Measurements from ENCODE around the gene SCUBE3. TPM values are rescaled to one million over a fixed set of nuclear protein-coding genes. Genes with fewer than 3 reads are reported as not detected.

Gene SCUBE3
- polyA plus RNA-seq, 1 donor from 2014 or later, result 7.3 TPM

GRCh38 chr6:35195120-35195780 lies 18.5 kb upstream of the SCUBE3 start:
- Histone ChIP-seq H4K20me1 (ENCODE audit: insufficient read depth) (no peaks in the 10 kb centered on the region), H3K4me2 (ENCODE audit: low read length) (no peak overlapping the region), H3K9me2 (ENCODE audit: insufficient read depth, low read length) (no peaks in the 10 kb centered on the region), H3K27me3 (ENCODE audit: insufficient read depth, low read depth, low read length) (no peaks in the 10 kb centered on the region), H3F3A (ENCODE audit: insufficient read depth, low read length, poor library complexity, severe bottlenecking) (no peaks in the 10 kb centered on the region), H3K4me3 (ENCODE audit: low read length) (no peak overlapping the region), H3K9me3 (ENCODE audit: low read length) (no peaks in the 10 kb centered on the region), H3K79me2 (replicated peaks; ENCODE audit: insufficient read depth, low read length) (no peaks in the 10 kb centered on the region), H2AFZ (ENCODE audit: low read depth, low read length) (no peak overlapping the region), H3K9ac (ENCODE audit: low read length) (no peak overlapping the region), H3K27ac (ENCODE audit: low read length) (no peak overlapping the region), H3K36me3 (ENCODE audit: insufficient read depth, low read length) (no peaks in the 10 kb centered on the region)
- TF ChIP-seq, protein P1, sequence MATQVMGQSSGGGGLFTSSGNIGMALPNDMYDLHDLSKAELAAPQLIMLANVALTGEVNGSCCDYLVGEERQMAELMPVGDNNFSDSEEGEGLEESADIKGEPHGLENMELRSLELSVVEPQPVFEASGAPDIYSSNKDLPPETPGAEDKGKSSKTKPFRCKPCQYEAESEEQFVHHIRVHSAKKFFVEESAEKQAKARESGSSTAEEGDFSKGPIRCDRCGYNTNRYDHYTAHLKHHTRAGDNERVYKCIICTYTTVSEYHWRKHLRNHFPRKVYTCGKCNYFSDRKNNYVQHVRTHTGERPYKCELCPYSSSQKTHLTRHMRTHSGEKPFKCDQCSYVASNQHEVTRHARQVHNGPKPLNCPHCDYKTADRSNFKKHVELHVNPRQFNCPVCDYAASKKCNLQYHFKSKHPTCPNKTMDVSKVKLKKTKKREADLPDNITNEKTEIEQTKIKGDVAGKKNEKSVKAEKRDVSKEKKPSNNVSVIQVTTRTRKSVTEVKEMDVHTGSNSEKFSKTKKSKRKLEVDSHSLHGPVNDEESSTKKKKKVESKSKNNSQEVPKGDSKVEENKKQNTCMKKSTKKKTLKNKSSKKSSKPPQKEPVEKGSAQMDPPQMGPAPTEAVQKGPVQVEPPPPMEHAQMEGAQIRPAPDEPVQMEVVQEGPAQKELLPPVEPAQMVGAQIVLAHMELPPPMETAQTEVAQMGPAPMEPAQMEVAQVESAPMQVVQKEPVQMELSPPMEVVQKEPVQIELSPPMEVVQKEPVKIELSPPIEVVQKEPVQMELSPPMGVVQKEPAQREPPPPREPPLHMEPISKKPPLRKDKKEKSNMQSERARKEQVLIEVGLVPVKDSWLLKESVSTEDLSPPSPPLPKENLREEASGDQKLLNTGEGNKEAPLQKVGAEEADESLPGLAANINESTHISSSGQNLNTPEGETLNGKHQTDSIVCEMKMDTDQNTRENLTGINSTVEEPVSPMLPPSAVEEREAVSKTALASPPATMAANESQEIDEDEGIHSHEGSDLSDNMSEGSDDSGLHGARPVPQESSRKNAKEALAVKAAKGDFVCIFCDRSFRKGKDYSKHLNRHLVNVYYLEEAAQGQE (IDR thresholded peaks at IDR 0.05; ENCODE audit: borderline replicate concordance), result no peak
- TF ChIP-seq POLR2AphosphoS5 (IDR thresholded peaks at IDR 0.05) (no peak), TAF1 (IDR thresholded peaks at IDR 0.05; ENCODE audit: low read depth) (no peak)

GRCh38 chr6:35197196-35197595 lies 16.6 kb upstream of the SCUBE3 start:
- no peaks in the 10 kb centered on the region for H3F3A ChIP-seq (ENCODE audit: insufficient read depth, low read length, poor library complexity, severe bottlenecking)
- no peaks in the 10 kb centered on the region for H3K27me3 ChIP-seq (ENCODE audit: insufficient read depth, low read depth, low read length)
- H3K36me3 ChIP-seq (ENCODE audit: insufficient read depth, low read length), result no peaks in the 10 kb centered on the region
- H3K79me2 ChIP-seq (replicated peaks; ENCODE audit: insufficient read depth, low read length), result no peaks in the 10 kb centered on the region
- no peak overlapping the region for H3K27ac ChIP-seq (ENCODE audit: low read length)
- H4K20me1 ChIP-seq (ENCODE audit: insufficient read depth), result no peaks in the 10 kb centered on the region
- no peak overlapping the region for H3K9ac ChIP-seq (ENCODE audit: low read length)
- no peak overlapping the region for H3K4me2 ChIP-seq (ENCODE audit: low read length)
- H3K9me3 ChIP-seq (ENCODE audit: low read length), result no peaks in the 10 kb centered on the region
- no peaks in the 10 kb centered on the region for H3K9me2 ChIP-seq (ENCODE audit: insufficient read depth, low read length)
- no peak overlapping the region for H2AFZ ChIP-seq (ENCODE audit: low read depth, low read length)
- TF ChIP-seq RAD21 (conservative IDR thresholded peaks at IDR 0.05), result no peak
- TF ChIP-seq TAF1 (IDR thresholded peaks at IDR 0.05; ENCODE audit: low read depth), result no peak
- TF ChIP-seq MXI1 (conservative IDR thresholded peaks at IDR 0.05; ENCODE audit: poor library complexity, severe bottlenecking), result no peak
- TF ChIP-seq EP300 (conservative IDR thresholded peaks at IDR 0.05; ENCODE audit: poor library complexity, severe bottlenecking), result no peak
- TF ChIP-seq SMC3 (conservative IDR thresholded peaks at IDR 0.05; ENCODE audit: poor library complexity), result no peak
- TF ChIP-seq, protein P2, sequence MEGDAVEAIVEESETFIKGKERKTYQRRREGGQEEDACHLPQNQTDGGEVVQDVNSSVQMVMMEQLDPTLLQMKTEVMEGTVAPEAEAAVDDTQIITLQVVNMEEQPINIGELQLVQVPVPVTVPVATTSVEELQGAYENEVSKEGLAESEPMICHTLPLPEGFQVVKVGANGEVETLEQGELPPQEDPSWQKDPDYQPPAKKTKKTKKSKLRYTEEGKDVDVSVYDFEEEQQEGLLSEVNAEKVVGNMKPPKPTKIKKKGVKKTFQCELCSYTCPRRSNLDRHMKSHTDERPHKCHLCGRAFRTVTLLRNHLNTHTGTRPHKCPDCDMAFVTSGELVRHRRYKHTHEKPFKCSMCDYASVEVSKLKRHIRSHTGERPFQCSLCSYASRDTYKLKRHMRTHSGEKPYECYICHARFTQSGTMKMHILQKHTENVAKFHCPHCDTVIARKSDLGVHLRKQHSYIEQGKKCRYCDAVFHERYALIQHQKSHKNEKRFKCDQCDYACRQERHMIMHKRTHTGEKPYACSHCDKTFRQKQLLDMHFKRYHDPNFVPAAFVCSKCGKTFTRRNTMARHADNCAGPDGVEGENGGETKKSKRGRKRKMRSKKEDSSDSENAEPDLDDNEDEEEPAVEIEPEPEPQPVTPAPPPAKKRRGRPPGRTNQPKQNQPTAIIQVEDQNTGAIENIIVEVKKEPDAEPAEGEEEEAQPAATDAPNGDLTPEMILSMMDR (IDR thresholded peaks at IDR 0.05; ENCODE audit: poor library complexity, severe bottlenecking), result no peak
- TF ChIP-seq EZH2 (IDR thresholded peaks at IDR 0.05; ENCODE audit: borderline replicate concordance, insufficient read depth, low read length, poor library complexity, severe bottlenecking), result no peak
- TF ChIP-seq, protein P1 (IDR thresholded peaks at IDR 0.05; ENCODE audit: borderline replicate concordance), result no peak
- TF ChIP-seq POLR2AphosphoS5 (IDR thresholded peaks at IDR 0.05), result no peak
- H3K4me3 ChIP-seq (ENCODE audit: low read length), result no peak overlapping the region
